KMS-11 (cell line): ENCODE data around the gene ZMYM4.

Experiments
- H2AFZ ChIP-seq: fragments of 200-600 bp; sonication (generic); 2 replicates; pipeline ENCODE4 v1.6.1; 2016; ENCODE audit warnings: antibody characterized with exemption, mixed run types, low read depth
- H3K27ac ChIP-seq: fragments of 200-600 bp; sonication (generic); 2 replicates; pipeline ENCODE4 v1.6.1; 2016; ENCODE audit warnings: mild to moderate bottlenecking, mixed run types
- H3K27me3 ChIP-seq: fragments of 200-600 bp; sonication (generic); 2 replicates; pipeline ENCODE4 v1.6.1; 2017; ENCODE audit warnings: mild to moderate bottlenecking, low read depth, mixed run types, moderate library complexity; ENCODE audit not compliant: insufficient read depth
- H3K36me3 ChIP-seq: fragments of 200-600 bp; sonication (generic); 2 replicates; pipeline ENCODE4 v1.6.1; 2017; ENCODE audit warnings: mild to moderate bottlenecking, mixed run types; ENCODE audit not compliant: insufficient read depth
- H3K4me1 ChIP-seq: fragments of 200-600 bp; sonication (generic); 2 replicates; pipeline ENCODE4 v1.6.1; 2016; ENCODE audit warnings: mild to moderate bottlenecking, low read depth, mixed run types; ENCODE audit not compliant: poor library complexity, severe bottlenecking
- H3K4me2 ChIP-seq: fragments of 200-600 bp; sonication (generic); 2 replicates; pipeline ENCODE4 v1.7.0; 2016; ENCODE audit warnings: mild to moderate bottlenecking, mixed run types
- H3K4me3 ChIP-seq: fragments of 200-600 bp; sonication (generic); IDR thresholded peaks from 2 replicates; pipeline ENCODE4 v1.6.1; 2017; ENCODE audit warnings: low read depth, low read length, mixed read lengths; ENCODE audit not compliant: insufficient read depth
- H3K79me2 ChIP-seq: fragments of 200-600 bp; sonication (generic); 2 replicates; pipeline ENCODE4 v1.6.1; 2016; ENCODE audit warnings: low read depth, mixed run types; ENCODE audit not compliant: insufficient read depth
- H3K9ac ChIP-seq: fragments of 200-600 bp; sonication (generic); 2 replicates; pipeline ENCODE4 v1.6.1; 2016; ENCODE audit warnings: mild to moderate bottlenecking, mixed run types
- H4K20me1 ChIP-seq: fragments of 200-600 bp; sonication (generic); 2 replicates; pipeline ENCODE4 v1.6.1; 2016; ENCODE audit warnings: mild to moderate bottlenecking, mixed run types; ENCODE audit not compliant: insufficient read depth
- CTCF ChIP-seq: fragments of 200-600 bp; sonication (generic); conservative IDR thresholded peaks from 2 replicates; pipeline ENCODE4 v1.6.1; 2017; ENCODE audit warnings: low read depth, mild to moderate bottlenecking, antibody characterized with exemption, low read length, moderate library complexity, mixed read lengths

Gene ZMYM4

GRCh38 chr1:35444519-35444774 is 175.9 kb downstream of the ZMYM4 start:
- H3K36me3 ChIP-seq = no peaks in the 10 kb centered on the region
- TF ChIP-seq CTCF = no peak
- H3K4me3 ChIP-seq = no peak overlapping the region

GRCh38 chr1:35447278-35447677 is 178.8 kb downstream of the ZMYM4 start:
- no peak for TF ChIP-seq CTCF
- no peak overlapping the region for H2AFZ ChIP-seq
- no peaks in the 10 kb centered on the region for H3K27me3 ChIP-seq
- H3K79me2 ChIP-seq = no peaks in the 10 kb centered on the region
- no peaks in the 10 kb centered on the region for H3K36me3 ChIP-seq
- H3K4me3 ChIP-seq = no peak overlapping the region
- no peaks in the 10 kb centered on the region for H3K4me1 ChIP-seq
- no peak overlapping the region for H3K27ac ChIP-seq
- no peaks in the 10 kb centered on the region for H4K20me1 ChIP-seq
- no peak overlapping the region for H3K9ac ChIP-seq
- H3K4me2 ChIP-seq = no peak overlapping the region

More at GRCh38 chr1:35444519-35444774, 175.9 kb downstream of the ZMYM4 start:
- no peaks in the 10 kb centered on the region for H3K4me1 ChIP-seq
- H3K79me2 ChIP-seq = no peaks in the 10 kb centered on the region
- no peak overlapping the region for H3K4me2 ChIP-seq
- no peaks in the 10 kb centered on the region for H3K27me3 ChIP-seq
- no peak overlapping the region for H2AFZ ChIP-seq
- H3K9ac ChIP-seq = no peak overlapping the region
- no peak overlapping the region for H3K27ac ChIP-seq
- no peaks in the 10 kb centered on the region for H4K20me1 ChIP-seq

GRCh38 chr1:35448344-35448801 is 179.9 kb downstream of the ZMYM4 start:
- Histone ChIP-seq H3K79me2 (no peaks in the 10 kb centered on the region), H3K27ac (no peak overlapping the region), H3K4me2 (no peak overlapping the region), H3K27me3 (no peaks in the 10 kb centered on the region), H4K20me1 (no peaks in the 10 kb centered on the region), H3K9ac (no peak overlapping the region), H3K36me3 (no peaks in the 10 kb centered on the region), H2AFZ (no peak overlapping the region), H3K4me3 (no peak overlapping the region), H3K4me1 (no peaks in the 10 kb centered on the region)
- no peak for TF ChIP-seq CTCF

GRCh38 chr1:35449334-35450008 is 181.0 kb downstream of the ZMYM4 start:
- no peaks in the 10 kb centered on the region for H3K27me3 ChIP-seq
- no peak overlapping the region for H3K27ac ChIP-seq
- no peak for TF ChIP-seq CTCF
- no peak overlapping the region for H3K9ac ChIP-seq
- H3K36me3 ChIP-seq = no peaks in the 10 kb centered on the region
- H3K4me3 ChIP-seq = no peak overlapping the region
- H3K4me1 ChIP-seq = no peaks in the 10 kb centered on the region
- no peak overlapping the region for H3K4me2 ChIP-seq
- no peak overlapping the region for H2AFZ ChIP-seq
- no peaks in the 10 kb centered on the region for H4K20me1 ChIP-seq
- no peaks in the 10 kb centered on the region for H3K79me2 ChIP-seq
